Transverse colon (tissue), 4 donors: Measurements from ENCODE around the gene TAMALIN. TPM values are rescaled to one million over a fixed set of nuclear protein-coding genes. Genes with fewer than 3 reads are reported as not detected.
A peak's percentile ranks its signal among the peaks of the same experiment; 100 is the strongest.

Experiments used
- DNase-seq: peaks from one replicate; pipeline ENCODE4 v3.0.0-alpha.2; 2019
- H3K27ac ChIP-seq, 4 donors: fragments of 200-600 bp; sonication (generic); 2 replicates each; pipeline ENCODE4 v1.5.1; 2016 to 2018; ENCODE audit warnings: inconsistent platforms in 4 of 4
- H3K27me3 ChIP-seq: fragments of 200-600 bp; sonication (generic); 2 replicates; pipeline ENCODE4 v1.5.1; 2017; ENCODE audit warnings: inconsistent platforms
- H3K36me3 ChIP-seq, 4 donors: fragments of 200-600 bp; sonication (generic); 2 replicates each; pipeline ENCODE4 v1.5.1; 2017 to 2019; ENCODE audit warnings: inconsistent platforms in 4 of 4
- H3K4me1 ChIP-seq, 4 donors: fragments of 200-600 bp; sonication (generic); 2 replicates each; pipeline ENCODE4 v1.5.1; 2017 to 2020; ENCODE audit warnings: inconsistent platforms in 4 of 4
- H3K4me3 ChIP-seq, 4 donors: fragments of 200-600 bp; sonication (generic); 1 replicate in 1 of 4; 2 replicates in 3 of 4; pipeline versions ENCODE4 v1.5.1 to v1.6.1; 2017 to 2019; ENCODE audit warnings: inconsistent platforms in 4 of 4
- H3K9me3 ChIP-seq, 2 donors: fragments of 200-600 bp; sonication (generic); 2 replicates each; pipeline ENCODE4 v1.5.1; 2017 to 2019; ENCODE audit warnings: inconsistent platforms in 2 of 2
- EP300 ChIP-seq: sonication (generic); formaldehyde crosslinking; IDR thresholded peaks from one replicate; pipeline ENCODE4 v1.6.1; 2017; ENCODE audit warnings: antibody characterized with exemption, low read depth
- POLR2A ChIP-seq: fragments of 450-650 bp; IDR thresholded peaks from one replicate; pipeline ENCODE4 v1.6.1; 2016; ENCODE audit warnings: antibody characterized with exemption, mild to moderate bottlenecking, moderate library complexity
- POLR2AphosphoS5 ChIP-seq, 3 donors: sonication (generic); formaldehyde crosslinking; IDR thresholded peaks; one replicate each; pipeline ENCODE4 v1.6.1; 2016; ENCODE audit warnings: antibody characterized with exemption in 3 of 3
- WGBS, 2 donors: methylation state at CpG; one replicate each; pipeline ENCODE4 v1.1.5; 2018; ENCODE audit warnings: low coverage in 1 of 2; 5-methylcytosine and 5-hydroxymethylcytosine counted together
- in situ Hi-C, 4 donors: fragments of 200-750 bp; cut with MboI; loops; one replicate each; pipeline versions ENCODE4 v1.15.0 to v1.15.1; 2017; ENCODE audit warnings: low sequenced_read_pairs in 3 of 4, low pct_ligation_motif_present in 1 of 4, low pct_unique_long_range_greater_than_20kb in 1 of 4
- intact Hi-C: fragments of 100-400 bp; cut with DNase I; formaldehyde crosslinking; loops from one replicate; pipeline ENCODE4 v1.15.1; 2023; ENCODE audit warnings: low total_unique reads
- total RNA-seq, 4 donors: library from RNA; depleted of rRNA; stranded (reverse); fragments of >200 nt; gene quantifications; one replicate each; pipeline ENCODE4 v1.1.0, GENCODE V29; 2016
- TF ChIP-seq, protein P1 (sequence below), 5 experiments: fragments of 200-600 bp in 3 of 5; fragments of 450-650 bp in 2 of 5; sonication (generic) in 3 of 5; IDR thresholded peaks; 1 replicate in 2 of 5; 2 replicates in 3 of 5; pipeline ENCODE4 v1.5.1; 2016 to 2017; ENCODE audit warnings: antibody characterized with exemption in 5 of 5, inconsistent platforms in 3 of 5, mild to moderate bottlenecking in 2 of 5, moderate library complexity in 1 of 5

Gene TAMALIN
- total RNA-seq, 4 donors from 2014 or later = 5.9 to 20.6 (median 9.7) TPM

DNA sequence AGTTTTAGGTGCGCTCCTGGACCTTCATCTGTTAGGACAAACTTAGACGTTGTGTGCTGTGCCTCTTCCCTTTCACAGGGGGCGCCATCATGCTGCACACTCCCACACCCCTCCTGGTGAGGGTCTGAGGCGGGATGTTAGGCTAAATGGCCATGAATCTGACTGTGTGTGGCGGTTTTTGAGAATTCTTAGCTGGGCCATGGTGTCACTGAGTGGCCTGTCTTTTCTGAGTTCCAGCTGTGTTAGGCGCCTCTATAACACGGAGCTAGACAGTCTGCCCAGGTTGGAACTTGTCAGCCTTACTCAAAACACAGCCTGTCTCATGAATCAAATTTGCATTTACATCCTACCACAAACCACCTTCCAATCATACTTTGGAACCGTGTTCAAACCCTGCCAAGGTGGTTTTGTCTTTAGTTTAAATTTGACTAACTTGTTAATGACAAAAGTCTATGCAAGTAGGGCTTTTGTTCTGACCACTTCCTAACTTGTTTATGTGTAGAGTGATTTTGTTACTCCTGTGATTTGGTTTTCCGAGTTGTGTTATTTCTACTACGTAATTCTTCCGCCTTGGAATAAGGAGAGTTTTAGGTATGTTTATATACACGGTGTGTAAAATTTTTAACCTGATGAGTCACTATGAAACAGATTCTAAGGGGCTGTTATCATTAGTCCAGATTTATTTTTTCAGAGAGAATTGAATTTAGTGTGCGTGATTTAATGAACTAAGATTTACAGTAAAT lies 35.7 kb upstream of the TAMALIN start:
- in situ Hi-C loops = loop anchor here in 1 of 4 donors (10.0 kb wide), 1 partner anchor 46 kb away; no protein-coding TSS in a partner anchor
- peak overlapping the region in 2 of 4 donors; percentile 18 to 45 for H3K27ac ChIP-seq
- peaks cover 11 to 57% (median 42%) of the 10 kb centered on the region in 4 donors for H3K4me1 ChIP-seq

DNA sequence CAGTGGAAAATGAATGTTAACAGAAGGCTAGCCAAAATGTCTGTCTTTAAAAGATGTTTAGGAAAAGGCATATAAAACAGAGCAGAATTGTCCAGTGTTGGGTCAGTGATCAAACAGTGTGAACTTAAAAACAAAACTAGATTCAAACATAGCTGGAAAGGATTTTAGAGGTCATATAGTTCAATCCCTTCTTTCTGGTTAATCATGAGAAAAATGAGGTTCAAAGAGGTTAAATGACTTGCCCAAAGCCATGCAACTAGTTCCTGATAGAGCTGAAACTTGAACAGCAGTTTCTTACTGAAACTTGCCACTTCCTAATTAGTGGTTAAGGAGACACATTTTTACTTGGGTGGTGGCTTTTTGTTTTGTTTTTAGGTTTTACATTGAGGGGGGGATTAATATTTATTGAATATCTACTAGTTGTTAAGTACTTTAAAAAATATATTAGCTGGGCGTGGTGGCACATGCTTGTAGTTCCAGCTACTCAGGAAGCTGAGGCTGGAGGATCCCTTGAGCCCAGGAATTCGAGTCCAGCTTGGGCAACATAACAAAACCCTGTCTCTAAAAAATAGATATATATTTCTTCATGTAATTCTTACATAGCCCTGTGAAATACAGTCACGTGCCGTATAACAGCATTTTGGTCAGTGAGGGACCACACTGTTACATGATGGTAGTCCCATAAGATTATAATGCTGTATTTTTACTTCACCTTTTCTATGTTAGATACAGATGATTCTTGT lies 34.9 kb upstream of the TAMALIN start:
- no peaks in the 10 kb centered on the region for H3K27me3 ChIP-seq
- no peaks in the 10 kb centered on the region for H3K9me3 ChIP-seq
- peak overlapping the region in 3 of 4 donors; percentile 18 to 45 (median 32) for H3K27ac ChIP-seq
- peaks cover 11 to 57% (median 42%) of the 10 kb centered on the region in 4 donors for H3K4me1 ChIP-seq
- peaks cover 0 to 10% (median 3%) of the 10 kb centered on the region in 4 donors for H3K36me3 ChIP-seq
- no peak overlapping the region for H3K4me3 ChIP-seq
- DNase-seq = no peak
- in situ Hi-C loops = loop anchor here in 1 of 4 donors (10.0 kb wide), 1 partner anchor 47 kb away; no protein-coding TSS in a partner anchor
- intact Hi-C loops = no loop called here
- 54 to 57% methylated on average over 4 of the region's 4 CpGs for WGBS, 2 donors
- TF ChIP-seq, protein P1, sequence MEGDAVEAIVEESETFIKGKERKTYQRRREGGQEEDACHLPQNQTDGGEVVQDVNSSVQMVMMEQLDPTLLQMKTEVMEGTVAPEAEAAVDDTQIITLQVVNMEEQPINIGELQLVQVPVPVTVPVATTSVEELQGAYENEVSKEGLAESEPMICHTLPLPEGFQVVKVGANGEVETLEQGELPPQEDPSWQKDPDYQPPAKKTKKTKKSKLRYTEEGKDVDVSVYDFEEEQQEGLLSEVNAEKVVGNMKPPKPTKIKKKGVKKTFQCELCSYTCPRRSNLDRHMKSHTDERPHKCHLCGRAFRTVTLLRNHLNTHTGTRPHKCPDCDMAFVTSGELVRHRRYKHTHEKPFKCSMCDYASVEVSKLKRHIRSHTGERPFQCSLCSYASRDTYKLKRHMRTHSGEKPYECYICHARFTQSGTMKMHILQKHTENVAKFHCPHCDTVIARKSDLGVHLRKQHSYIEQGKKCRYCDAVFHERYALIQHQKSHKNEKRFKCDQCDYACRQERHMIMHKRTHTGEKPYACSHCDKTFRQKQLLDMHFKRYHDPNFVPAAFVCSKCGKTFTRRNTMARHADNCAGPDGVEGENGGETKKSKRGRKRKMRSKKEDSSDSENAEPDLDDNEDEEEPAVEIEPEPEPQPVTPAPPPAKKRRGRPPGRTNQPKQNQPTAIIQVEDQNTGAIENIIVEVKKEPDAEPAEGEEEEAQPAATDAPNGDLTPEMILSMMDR (IDR thresholded peaks at IDR 0.05) = no peak
- no peak for TF ChIP-seq POLR2AphosphoS5 (IDR thresholded peaks at IDR 0.05)
- no peak for TF ChIP-seq POLR2A
- no peak for TF ChIP-seq EP300

More for the DNA sequence above, 35.7 kb upstream of the TAMALIN start:
- Histone ChIP-seq H3K27me3 (no peaks in the 10 kb centered on the region), H3K4me3 (no peak overlapping the region), H3K36me3 (peaks cover 0 to 6% (median 3%) of the 10 kb centered on the region in 4 donors), H3K9me3 (no peaks in the 10 kb centered on the region)
- 39 to 65% methylated on average over 10 to 12 of the region's 13 CpGs for WGBS, 2 donors
- TF ChIP-seq EP300 = no peak
- TF ChIP-seq, protein P1 (IDR thresholded peaks at IDR 0.05) = peak; percentile 41 to 58 (median 48)
- intact Hi-C loops = no loop called here
- peak; percentile 24 for DNase-seq

DNA sequence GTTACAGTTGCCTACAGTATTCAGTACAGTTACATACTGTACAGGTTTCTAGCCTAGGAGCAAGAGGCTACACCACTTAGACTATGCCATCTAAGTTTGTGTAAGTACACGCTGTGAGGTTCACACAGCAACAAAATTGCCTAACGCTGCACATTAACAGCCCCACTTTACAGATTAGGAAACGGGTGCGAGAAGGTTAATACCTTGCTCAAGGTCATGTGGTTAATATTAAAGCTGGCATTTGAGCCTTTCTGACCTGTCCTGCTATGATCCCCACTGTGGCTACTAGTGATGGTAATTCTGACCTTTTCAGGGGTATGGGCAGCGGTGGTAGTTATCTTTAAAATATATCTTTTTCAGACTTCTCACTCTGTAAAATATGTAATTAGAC lies 34.3 kb upstream of the TAMALIN start:
- in situ Hi-C loops (loop anchor here in 1 of 4 donors (10.0 kb wide), 1 partner anchor 48 kb away; no protein-coding TSS in a partner anchor), intact Hi-C loops (no loop called here)
- Histone ChIP-seq H3K9me3 (no peaks in the 10 kb centered on the region), H3K27me3 (no peaks in the 10 kb centered on the region), H3K4me1 (peaks cover 11 to 57% (median 42%) of the 10 kb centered on the region in 4 donors), H3K4me3 (no peak overlapping the region), H3K36me3 (peaks cover 0 to 14% (median 3%) of the 10 kb centered on the region in 4 donors), H3K27ac (peak overlapping the region; percentile 11 to 45 (median 25))
- 52 to 61% methylated on average over 5 of the region's 5 CpGs for WGBS, 2 donors
- TF ChIP-seq POLR2AphosphoS5 (IDR thresholded peaks at IDR 0.05) (no peak), POLR2A (no peak), EP300 (no peak)
- TF ChIP-seq, protein P1 (IDR thresholded peaks at IDR 0.05) = no peak
- no peak for DNase-seq

DNA sequence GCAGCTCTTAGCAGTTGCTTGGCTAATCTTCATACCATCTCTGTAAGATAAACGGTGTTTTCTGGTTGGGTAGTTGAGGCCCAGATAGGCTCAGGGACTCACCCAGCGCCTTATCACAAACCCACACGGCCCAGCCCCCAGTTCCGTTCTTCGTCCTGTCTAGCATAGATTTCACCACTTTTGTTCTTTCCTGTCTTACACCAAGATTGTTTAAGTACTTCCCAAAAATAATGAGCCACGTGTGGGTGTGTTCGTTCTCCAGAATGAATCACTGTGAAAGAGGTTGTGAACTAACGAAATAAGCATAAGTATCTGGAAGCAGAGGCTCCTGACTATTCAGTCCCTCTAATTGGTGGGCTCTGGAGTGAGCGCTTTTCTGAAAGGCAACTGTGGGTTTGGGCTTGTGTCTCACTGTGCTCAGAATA lies 33.9 kb upstream of the TAMALIN start:
- Histone ChIP-seq H3K27ac (peak overlapping the region in 3 of 4 donors; percentile 11 to 45 (median 32)), H3K9me3 (no peaks in the 10 kb centered on the region), H3K4me1 (peaks cover 11 to 57% (median 42%) of the 10 kb centered on the region in 4 donors), H3K27me3 (no peaks in the 10 kb centered on the region), H3K36me3 (peaks cover 0 to 17% (median 3%) of the 10 kb centered on the region in 4 donors), H3K4me3 (no peak overlapping the region)
- 56 to 62% methylated on average over 7 to 9 of the region's 9 CpGs for WGBS, 2 donors
- in situ Hi-C loops = loop anchor here in 1 of 4 donors (10.0 kb wide), 1 partner anchor 48 kb away; no protein-coding TSS in a partner anchor
- no peak for TF ChIP-seq EP300
- TF ChIP-seq POLR2A = no peak
- TF ChIP-seq POLR2AphosphoS5 (IDR thresholded peaks at IDR 0.05) = no peak
- TF ChIP-seq, protein P1 (IDR thresholded peaks at IDR 0.05) = no peak
- intact Hi-C loops = no loop called here
- DNase-seq = peak; percentile 45
